HepG2 (cell line): ENCODE measurements around the gene ARHGEF16. TPM values are rescaled to one million over a fixed set of nuclear protein-coding genes. Genes with fewer than 3 reads are reported as not detected.

Source experiments
- ARHGAP35 ChIP-seq: sonication (generic); formaldehyde crosslinking; IDR thresholded peaks from 2 replicates; pipeline ENCODE4 v1.9.0; 2022; ENCODE audit warnings: mild to moderate bottlenecking, inconsistent platforms, moderate library complexity, missing genetic modification reagents, borderline replicate concordance
- CBX1 ChIP-seq: IDR thresholded peaks from one replicate; pipeline ENCODE4 v1.6.1; 2016; ENCODE audit warnings: antibody characterized with exemption, low read depth
- DNMT3B ChIP-seq: conservative IDR thresholded peaks from 2 replicates; pipeline ENCODE4 v1.6.1; 2016; ENCODE audit warnings: missing biosample characterization, control low read depth
- ELF3 ChIP-seq: IDR thresholded peaks from 2 replicates; pipeline ENCODE4 v1.6.1; 2016; ENCODE audit warnings: missing genetic modification reagents, missing compliant biosample characterization
- ETV5 ChIP-seq: IDR thresholded peaks from 2 replicates; pipeline ENCODE4 v1.6.1; 2018; ENCODE audit warnings: missing biosample characterization, missing genetic modification reagents, inconsistent platforms, borderline replicate concordance
- FOXM1 ChIP-seq: sonication (generic); formaldehyde crosslinking; IDR thresholded peaks from 2 replicates; pipeline ENCODE4 v1.5.0; 2020; ENCODE audit warnings: missing genetic modification reagents
- LRRFIP1 ChIP-seq: sonication (generic); formaldehyde crosslinking; conservative IDR thresholded peaks from 2 replicates; pipeline ENCODE4 v1.4.0; 2020; ENCODE audit warnings: missing genetic modification reagents
- MAX ChIP-seq: IDR thresholded peaks from 2 replicates; pipeline ENCODE4 v1.6.1; 2012; ENCODE audit warnings: inconsistent platforms
- MTA3 ChIP-seq: sonication (generic); formaldehyde crosslinking; IDR thresholded peaks from 2 replicates; pipeline ENCODE4 v1.4.0; 2020; ENCODE audit warnings: missing genetic modification reagents
- NCOA5 ChIP-seq: sonication (generic); formaldehyde crosslinking; IDR thresholded peaks from 2 replicates; pipeline ENCODE4 v1.4.0; 2020; ENCODE audit warnings: missing genetic modification reagents
- PAWR ChIP-seq: sonication (generic); formaldehyde crosslinking; IDR thresholded peaks from 2 replicates; pipeline ENCODE4 v1.4.0; 2020; ENCODE audit warnings: missing genetic modification reagents, mild to moderate bottlenecking, borderline replicate concordance
- PHF20 ChIP-seq: sonication (generic); formaldehyde crosslinking; IDR thresholded peaks from 2 replicates; pipeline ENCODE4 v1.5.0; 2020; ENCODE audit warnings: mild to moderate bottlenecking, missing genetic modification reagents
- REL ChIP-seq: sonication (generic); formaldehyde crosslinking; conservative IDR thresholded peaks from 2 replicates; pipeline ENCODE4 v1.8.0; 2022; ENCODE audit warnings: mild to moderate bottlenecking, missing genetic modification reagents, moderate library complexity
- RFXAP ChIP-seq: sonication (generic); formaldehyde crosslinking; IDR thresholded peaks from 2 replicates; pipeline ENCODE4 v1.4.0; 2020; ENCODE audit warnings: missing genetic modification reagents, borderline replicate concordance
- SRF ChIP-seq: IDR thresholded peaks from 2 replicates; pipeline ENCODE4 v1.6.1; 2011; ENCODE audit warnings: mild to moderate bottlenecking, low read depth, low read length, moderate library complexity
- STAG1 ChIP-seq: sonication (generic); formaldehyde crosslinking; IDR thresholded peaks from 2 replicates; pipeline ENCODE4 v1.4.0; 2020; ENCODE audit warnings: missing genetic modification reagents
- SYNCRIP ChIP-seq: fragments of 200-400 bp; formaldehyde crosslinking; IDR thresholded peaks from 2 replicates; pipeline ENCODE4 v1.6.1; 2018; ENCODE audit warnings: mild to moderate bottlenecking, low read depth, low read length; ENCODE audit not compliant: insufficient read depth
- TEAD2 ChIP-seq: sonication (generic); formaldehyde crosslinking; IDR thresholded peaks from 2 replicates; pipeline ENCODE4 v1.9.0; 2021; ENCODE audit warnings: missing genetic modification reagents
- WIZ ChIP-seq: sonication (generic); formaldehyde crosslinking; IDR thresholded peaks from 2 replicates; pipeline ENCODE4 v1.5.1; 2020; ENCODE audit warnings: mild to moderate bottlenecking, missing genetic modification reagents
- ZNF350 ChIP-seq: sonication (generic); formaldehyde crosslinking; IDR thresholded peaks from 2 replicates; pipeline ENCODE4 v1.4.0; 2020; ENCODE audit warnings: mild to moderate bottlenecking, low read depth, missing genetic modification reagents, borderline replicate concordance
- ZNF629 ChIP-seq: sonication (generic); formaldehyde crosslinking; conservative IDR thresholded peaks from 2 replicates; pipeline ENCODE4 v1.5.0; 2020; ENCODE audit warnings: missing genetic modification reagents
- ZNF713 ChIP-seq: sonication (generic); formaldehyde crosslinking; IDR thresholded peaks from 2 replicates; pipeline ENCODE4 v1.4.0; 2020; ENCODE audit warnings: mild to moderate bottlenecking, missing genetic modification reagents
- ZNF749 ChIP-seq: sonication (generic); formaldehyde crosslinking; IDR thresholded peaks from 2 replicates; pipeline ENCODE4 v1.8.0; 2022; ENCODE audit warnings: mild to moderate bottlenecking, missing genetic modification reagents, moderate library complexity, borderline replicate concordance
- ZNF775 ChIP-seq: sonication (generic); formaldehyde crosslinking; IDR thresholded peaks from 2 replicates; pipeline ENCODE4 v1.4.0; 2020; ENCODE audit warnings: missing genetic modification reagents, mild to moderate bottlenecking, moderate library complexity, borderline replicate concordance
- polyA plus RNA-seq, 8 experiments: library from polyadenylated mRNA; depleted of rRNA in 3 of 8; stranded (reverse) in 7 of 8; unstranded in 1 of 8; fragments of >200 nt; fragmentation: Illumina TruSeq in 4 of 8; extraction: Trizol in 4 of 8; gene quantifications; 2 replicates each; pipeline versions ENCODE4 v1.2.1 to v1.2.3, GENCODE V29; 2011 to 2016; ENCODE audit warnings: low read depth in 4 of 8, missing spikeins in 1 of 8, mixed read lengths in 1 of 8; ENCODE audit not compliant: insufficient read depth in 1 of 8
- total RNA-seq, 5 experiments: library from RNA; depleted of rRNA; stranded (reverse); fragments of >200 nt; fragmentation: Illumina TruSeq; extraction: Trizol; gene quantifications; 2 replicates each; pipeline ENCODE4 v1.2.3, GENCODE V29; 2016; ENCODE audit warnings: low read depth in 1 of 5
- TF ChIP-seq, protein P1 (sequence below): sonication (generic); formaldehyde crosslinking; IDR thresholded peaks from 2 replicates; pipeline ENCODE4 v1.8.0; 2022; ENCODE audit warnings: mild to moderate bottlenecking, missing genetic modification reagents

ARHGEF16 gene
- total and polyA plus RNA-seq, 2 of the 13 experiments (the other 11 are each of a cell fraction or from before 2014, with no cell fraction given): 20.3 to 39.9 TPM

DNA sequence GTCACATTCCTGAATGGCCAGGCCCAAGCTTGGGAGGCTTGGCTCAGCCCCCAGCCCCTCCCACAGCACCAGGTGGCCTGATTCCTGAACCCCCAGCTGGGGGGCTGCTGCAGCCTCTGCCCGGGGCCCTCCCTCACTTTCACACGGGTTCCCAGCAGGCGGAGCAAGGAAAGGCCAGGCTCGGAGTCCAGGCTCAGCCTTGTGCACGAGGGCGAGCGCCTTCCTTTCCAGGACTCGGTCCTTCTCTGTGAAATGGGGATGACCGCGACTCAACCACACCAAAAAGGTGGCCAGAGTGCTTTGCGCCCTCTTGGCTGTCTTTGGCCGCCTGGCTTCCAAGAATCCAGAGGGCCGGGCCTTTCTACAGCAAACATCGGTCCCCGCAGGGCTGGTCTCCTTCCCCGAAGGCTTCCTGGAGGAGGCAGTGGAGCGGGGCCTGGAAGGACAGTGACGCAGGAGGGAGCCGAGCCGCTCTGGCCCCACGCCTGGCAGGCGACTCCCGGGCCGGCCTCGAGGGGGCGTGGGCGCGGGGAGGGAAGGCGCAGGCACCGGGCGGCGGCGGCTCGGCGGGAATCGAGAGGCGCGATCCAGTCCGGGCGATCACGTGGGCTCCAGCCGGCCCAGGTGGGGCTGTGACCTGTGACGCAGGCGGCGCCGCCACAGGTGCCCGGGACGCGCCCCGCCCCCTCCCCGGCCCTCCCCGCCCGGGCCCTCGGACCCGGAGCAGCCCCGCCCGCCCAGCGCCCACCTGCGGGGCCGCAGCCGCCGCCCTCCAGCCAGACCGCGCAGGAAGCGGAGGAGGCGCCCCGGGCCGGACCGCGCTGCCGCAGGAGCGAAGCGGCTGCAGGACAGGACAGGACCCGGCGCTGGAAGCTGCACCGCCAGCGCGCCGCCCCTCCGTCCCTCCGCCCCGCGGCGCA, at the start of gene ARHGEF16 (continued):
- TF ChIP-seq SRF (no peak), ZNF775 (CRISPR knock-in tag) (no peak), ZNF350 (CRISPR knock-in tag) (no peak), NCOA5 (CRISPR knock-in tag) (0 out of 2 replicates have a peak, but pooled peaks have one; percentile 15), MAX (no peak), MTA3 (CRISPR knock-in tag) (no peak), RFXAP (no peak), TEAD2 (CRISPR knock-in tag) (no peak), ZNF713 (CRISPR knock-in tag) (no peak), ZNF629 (CRISPR knock-in tag) (peak; percentile 80), PAWR (CRISPR knock-in tag) (no peak), FOXM1 (CRISPR knock-in tag) (no peak), STAG1 (CRISPR knock-in tag) (peak; percentile 65), ZNF749 (CRISPR knock-in tag) (peak; percentile 41; the same call in 1 of the 2 replicates), SYNCRIP (no peak), WIZ (CRISPR knock-in tag) (0 out of 2 replicates have a peak, but pooled peaks have one; percentile 18), REL (CRISPR knock-in tag) (no peak), LRRFIP1 (CRISPR knock-in tag) (no peak), CBX1 (no peak), ETV5 (CRISPR knock-in tag) (no peak), ELF3 (no peak), DNMT3B (CRISPR knock-in tag) (no peak), ARHGAP35 (CRISPR knock-in tag) (no peak), PHF20 (CRISPR knock-in tag) (0 out of 2 replicates have a peak, but pooled peaks have one; percentile 30)
- TF ChIP-seq, protein P1, sequence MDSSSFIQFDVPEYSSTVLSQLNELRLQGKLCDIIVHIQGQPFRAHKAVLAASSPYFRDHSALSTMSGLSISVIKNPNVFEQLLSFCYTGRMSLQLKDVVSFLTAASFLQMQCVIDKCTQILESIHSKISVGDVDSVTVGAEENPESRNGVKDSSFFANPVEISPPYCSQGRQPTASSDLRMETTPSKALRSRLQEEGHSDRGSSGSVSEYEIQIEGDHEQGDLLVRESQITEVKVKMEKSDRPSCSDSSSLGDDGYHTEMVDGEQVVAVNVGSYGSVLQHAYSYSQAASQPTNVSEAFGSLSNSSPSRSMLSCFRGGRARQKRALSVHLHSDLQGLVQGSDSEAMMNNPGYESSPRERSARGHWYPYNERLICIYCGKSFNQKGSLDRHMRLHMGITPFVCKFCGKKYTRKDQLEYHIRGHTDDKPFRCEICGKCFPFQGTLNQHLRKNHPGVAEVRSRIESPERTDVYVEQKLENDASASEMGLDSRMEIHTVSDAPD (CRISPR knock-in tag): no peak
